Astrocyte of the spinal cord (primary cell): Measurements from ENCODE around the gene PRRG3.

Source experiments
- DNase-seq: peaks from one replicate; pipeline ENCODE4 v3.0.0; 2011; ENCODE audit warnings: low read depth, low spot score
- H3K4me3 ChIP-seq: 2 replicates; pipeline ENCODE4 v1.5.1; 2011; ENCODE audit warnings: low read depth, mild to moderate bottlenecking, low read length, moderate library complexity
- CTCF ChIP-seq: IDR thresholded peaks from 2 replicates; pipeline ENCODE4 v1.5.1; 2012; ENCODE audit warnings: low read depth, mild to moderate bottlenecking, low read length, inconsistent platforms
- in situ Hi-C: cut with HindIII; loops from 2 replicates; pipeline ENCODE4 v1.10.0; 2017; ENCODE audit warnings: low sequenced_read_pairs

PRRG3 gene

GRCh38 chrX:151699746-151700145 lies 4.5 kb downstream of the PRRG3 start:
- no peak for TF ChIP-seq CTCF
- in situ Hi-C loops = no loop called here
- DNase-seq = no peak
- H3K4me3 ChIP-seq = no peak overlapping the region

- no peak for TF ChIP-seq CTCF
- in situ Hi-C loops = no loop called here
- DNase-seq = no peak
- no peak overlapping the region for H3K4me3 ChIP-seq
Measured at GRCh38 chrX:151700581-151700980, 5.3 kb downstream of the PRRG3 start.

DNA sequence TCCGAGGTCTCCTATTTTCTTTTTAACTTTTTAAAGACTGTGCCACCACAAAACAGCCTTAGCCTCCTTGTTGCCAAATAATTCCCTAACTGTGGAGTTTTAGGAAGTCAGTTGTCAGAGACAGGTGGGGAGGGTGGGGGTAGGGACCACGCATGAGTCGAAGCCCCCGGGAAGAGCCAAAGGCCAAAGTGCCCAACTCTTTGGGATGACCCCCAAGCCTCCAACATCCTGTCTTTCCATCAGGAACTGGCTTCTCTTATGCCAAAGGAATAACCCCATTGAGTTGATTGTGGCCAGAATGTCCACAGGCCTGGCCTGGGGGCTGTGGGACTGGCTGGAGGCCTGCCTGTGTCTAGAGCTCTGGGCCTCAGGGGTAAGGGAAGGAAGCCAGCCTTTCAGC lies 5.8 kb downstream of the PRRG3 start:
- TF ChIP-seq CTCF = no peak
- in situ Hi-C loops = no loop called here
- DNase-seq = no peak
- H3K4me3 ChIP-seq = no peak overlapping the region

GRCh38 chrX:151701531-151701930 lies 6.3 kb downstream of the PRRG3 start:
- TF ChIP-seq CTCF = no peak
- in situ Hi-C loops = no loop called here
- no peak overlapping the region for H3K4me3 ChIP-seq
- DNase-seq = no peak

DNA sequence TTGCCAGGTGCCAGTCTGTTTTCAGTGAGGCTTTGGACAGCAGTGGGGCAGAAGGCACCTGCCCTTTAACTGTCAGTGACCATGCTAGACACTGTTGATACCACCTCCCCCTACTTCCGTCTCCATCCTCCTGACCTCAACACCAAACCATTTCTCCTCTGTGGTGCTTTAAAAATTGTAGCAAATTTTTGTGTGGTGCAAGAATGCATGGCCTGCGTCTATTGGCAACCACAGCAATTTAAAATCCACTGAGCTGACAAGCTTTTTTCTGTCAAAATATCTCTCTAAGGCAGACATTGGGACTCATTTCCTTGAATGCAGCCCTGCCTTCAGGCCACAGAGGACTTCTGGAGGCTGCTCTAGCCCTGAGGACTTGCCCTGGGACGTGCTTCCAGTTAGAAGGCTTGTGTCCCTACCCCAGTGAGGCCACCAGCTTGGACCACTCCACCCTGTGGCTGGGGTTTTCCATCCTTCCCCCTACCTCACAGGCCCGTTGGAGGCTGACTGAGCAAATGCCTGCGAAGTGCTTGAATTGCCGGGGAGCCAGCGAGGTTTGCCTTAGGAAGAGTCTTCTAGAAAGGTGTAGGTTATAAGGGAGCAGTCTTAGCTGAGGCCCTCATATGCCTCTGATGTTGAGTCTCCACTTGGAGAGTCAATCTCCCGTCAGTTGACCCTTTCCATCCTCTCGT lies 6.9 kb downstream of the PRRG3 start:
- DNase-seq = no peak
- H3K4me3 ChIP-seq = no peak overlapping the region
- in situ Hi-C loops = no loop called here
- no peak for TF ChIP-seq CTCF

GRCh38 chrX:151702741-151703340 lies 7.6 kb downstream of the PRRG3 start:
- in situ Hi-C loops = no loop called here
- no peak overlapping the region for H3K4me3 ChIP-seq
- no peak for DNase-seq
- TF ChIP-seq CTCF = no peak
